Mucosa of descending colon (tissue), 3 donors: Measurements from ENCODE around the gene NEK5. TPM values are rescaled to one million over a fixed set of nuclear protein-coding genes. Genes with fewer than 3 reads are reported as not detected.
"Not testable (repeated sequence)": the region's sequence is repeated elsewhere in the genome, so short reads cannot be mapped to it uniquely, and the experiment has no call there.

Experiments used
- ATAC-seq: fragments of 200-7000 bp; cut with Tn5 transposase; one replicate; pipeline ENCODE4 v1.9.1; 2020; ENCODE audit warnings: mild to moderate bottlenecking, moderate library complexity
- DNase-seq, 3 donors: peaks; one replicate each; pipeline ENCODE4 v3.0.0-alpha.2; 2020
- H3K36me3 ChIP-seq: fragments of 200-600 bp; one replicate; pipeline ENCODE4 v1.8.0; 2021; ENCODE audit warnings: low read depth, mild to moderate bottlenecking
- H3K4me1 ChIP-seq: fragments of 200-600 bp; one replicate; pipeline ENCODE4 v1.8.0; 2021; ENCODE audit warnings: low read depth, mild to moderate bottlenecking
- H3K4me3 ChIP-seq: fragments of 200-600 bp; one replicate; pipeline ENCODE4 v1.8.0; 2021; ENCODE audit warnings: mild to moderate bottlenecking
- H3K9me3 ChIP-seq: fragments of 200-600 bp; one replicate; pipeline ENCODE4 v1.8.0; 2021; ENCODE audit warnings: mild to moderate bottlenecking
- intact Hi-C, 2 donors: fragments of 100-400 bp; cut with DNase I in 1 of 2; cut with micrococcal nuclease in 1 of 2; formaldehyde crosslinking; loops; one replicate each; pipeline versions ENCODE4 v1.11.0 to v1.11.1; 2022; cut with DNase I, micrococcal nuclease
- total RNA-seq, 3 donors: library from RNA; stranded (reverse); fragmentation: NEBNext Ultra II Directional in 2 of 3; extraction: Animal tissue kit (Norgen Biotek cat#: 25700) in 2 of 3; gene quantifications; one replicate each; pipeline versions ENCODE4 v1.2.1 to v1.2.4, GENCODE V29; 2021 to 2023
- TF ChIP-seq, protein P1 (sequence below): fragments of 200-600 bp; IDR thresholded peaks from one replicate; pipeline ENCODE4 v1.8.0; 2022; ENCODE audit warnings: antibody characterized with exemption, mild to moderate bottlenecking
- donor health status: DM: no; HTN: no; CAD: no; lungs with moderate emphysema.
- donor health status: DM: no; HTN: no; CAD: no.
- donor health status: DM: no; HTN: yes; CAD: no.

Gene NEK5
- total RNA-seq, 3 donors from 2014 or later = 0.14 to 0.32 (median 0.29) TPM

DNA sequence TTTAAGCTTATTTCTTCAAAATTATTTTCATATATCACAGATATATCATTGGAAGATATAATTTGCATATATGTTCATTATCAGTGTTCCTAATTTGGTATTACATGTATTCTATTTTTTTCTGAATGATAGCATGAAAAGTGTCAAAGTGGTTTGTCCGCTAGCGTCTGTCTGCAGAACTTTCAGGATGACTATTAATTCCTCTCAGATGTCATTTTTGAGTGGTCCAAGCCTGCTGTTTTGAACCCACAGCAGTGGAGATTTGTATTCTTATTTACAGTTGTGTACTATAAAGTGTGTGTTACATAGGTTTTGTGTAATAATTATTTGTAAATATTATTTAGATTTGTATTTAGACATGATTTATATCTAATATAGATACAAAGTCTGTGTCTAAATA lies 95.8 kb downstream of the NEK5 start:
- H3K4me3 ChIP-seq = no peak overlapping the region
- intact Hi-C loops = no loop called here
- TF ChIP-seq, protein P1, sequence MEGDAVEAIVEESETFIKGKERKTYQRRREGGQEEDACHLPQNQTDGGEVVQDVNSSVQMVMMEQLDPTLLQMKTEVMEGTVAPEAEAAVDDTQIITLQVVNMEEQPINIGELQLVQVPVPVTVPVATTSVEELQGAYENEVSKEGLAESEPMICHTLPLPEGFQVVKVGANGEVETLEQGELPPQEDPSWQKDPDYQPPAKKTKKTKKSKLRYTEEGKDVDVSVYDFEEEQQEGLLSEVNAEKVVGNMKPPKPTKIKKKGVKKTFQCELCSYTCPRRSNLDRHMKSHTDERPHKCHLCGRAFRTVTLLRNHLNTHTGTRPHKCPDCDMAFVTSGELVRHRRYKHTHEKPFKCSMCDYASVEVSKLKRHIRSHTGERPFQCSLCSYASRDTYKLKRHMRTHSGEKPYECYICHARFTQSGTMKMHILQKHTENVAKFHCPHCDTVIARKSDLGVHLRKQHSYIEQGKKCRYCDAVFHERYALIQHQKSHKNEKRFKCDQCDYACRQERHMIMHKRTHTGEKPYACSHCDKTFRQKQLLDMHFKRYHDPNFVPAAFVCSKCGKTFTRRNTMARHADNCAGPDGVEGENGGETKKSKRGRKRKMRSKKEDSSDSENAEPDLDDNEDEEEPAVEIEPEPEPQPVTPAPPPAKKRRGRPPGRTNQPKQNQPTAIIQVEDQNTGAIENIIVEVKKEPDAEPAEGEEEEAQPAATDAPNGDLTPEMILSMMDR = no peak
- DNase-seq = no peak
- H3K9me3 ChIP-seq = no peaks in the 10 kb centered on the region
- ATAC-seq = no peak
- H3K4me1 ChIP-seq = no peaks in the 10 kb centered on the region
- no peaks in the 10 kb centered on the region for H3K36me3 ChIP-seq

DNA sequence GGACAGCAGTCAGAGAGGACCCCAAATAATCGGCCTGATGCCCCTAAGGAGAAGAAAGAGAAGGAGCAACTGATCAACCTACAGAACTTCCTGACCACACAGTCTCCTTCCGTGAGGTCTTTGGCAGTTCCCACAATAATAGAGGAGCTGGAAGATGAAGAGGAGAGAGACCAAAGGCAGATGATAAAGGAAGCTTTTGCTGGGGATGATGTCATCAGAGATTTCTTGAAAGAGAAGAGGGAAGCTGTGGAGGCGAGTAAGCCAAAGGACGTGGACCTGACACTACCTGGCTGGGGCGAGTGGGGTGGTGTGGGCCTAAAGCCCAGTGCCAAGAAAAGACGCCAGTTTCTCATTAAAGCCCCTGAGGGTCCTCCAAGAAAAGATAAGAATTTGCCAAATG lies 98.5 kb downstream of the NEK5 start:
- intact Hi-C loops, ATAC-seq: not testable (repeated sequence)

DNA sequence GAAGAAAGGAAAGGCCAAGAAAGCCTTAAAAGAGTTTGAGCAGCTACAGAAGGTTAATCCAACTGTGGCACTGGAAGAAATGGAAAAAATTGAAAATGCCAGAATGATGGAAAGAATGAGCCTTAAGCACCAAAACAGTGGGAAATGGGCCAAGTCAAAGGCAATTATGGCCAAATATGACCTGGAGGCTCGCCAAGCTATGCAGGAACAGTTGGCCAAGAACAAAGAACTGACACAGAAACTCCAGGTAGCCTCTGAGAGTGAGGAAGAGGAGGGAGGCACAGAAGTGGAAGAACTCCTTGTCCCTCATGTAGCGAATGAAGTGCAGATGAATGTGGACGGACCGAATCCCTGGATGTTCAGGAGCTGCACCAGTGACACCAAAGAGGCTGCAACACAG lies 99.3 kb downstream of the NEK5 start:
- intact Hi-C loops = no loop called here
- Histone ChIP-seq H3K4me3 (no peak overlapping the region), H3K4me1 (no peaks in the 10 kb centered on the region), H3K36me3 (no peaks in the 10 kb centered on the region), H3K9me3 (no peaks in the 10 kb centered on the region)
- peak in 1 of 3 donors; percentile 54 for DNase-seq
- TF ChIP-seq, protein P1 = no peak
- ATAC-seq = peak; percentile 26

More for the DNA sequence above, 98.5 kb downstream of the NEK5 start:
- H3K36me3 ChIP-seq, DNase-seq, H3K4me1 ChIP-seq, H3K4me3 ChIP-seq, H3K9me3 ChIP-seq: not testable (repeated sequence)

DNA sequence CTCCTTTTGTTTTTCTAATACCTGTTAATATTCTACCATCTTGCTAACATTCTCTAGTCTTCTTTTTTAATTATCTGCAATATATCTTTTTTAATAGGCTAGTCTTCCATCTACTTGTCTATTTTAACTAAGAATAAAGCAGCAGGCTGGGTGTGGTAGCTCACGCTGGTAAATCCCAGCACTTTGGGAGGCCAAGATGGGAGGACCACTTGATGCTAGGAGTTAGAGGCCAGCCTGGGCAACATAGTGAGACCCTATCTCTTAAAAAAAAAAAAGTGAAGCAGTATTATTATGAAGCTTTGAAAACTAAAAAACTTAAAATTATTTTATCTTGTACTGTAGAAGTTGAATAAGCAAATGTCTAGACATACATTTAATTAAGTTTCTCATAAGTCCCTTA lies 101.0 kb downstream of the NEK5 start:
- H3K4me1 ChIP-seq = no peaks in the 10 kb centered on the region
- H3K36me3 ChIP-seq = no peaks in the 10 kb centered on the region
- TF ChIP-seq, protein P1 = no peak
- ATAC-seq = no peak
- no peaks in the 10 kb centered on the region for H3K9me3 ChIP-seq
- DNase-seq = no peak
- intact Hi-C loops = no loop called here
- no peak overlapping the region for H3K4me3 ChIP-seq

DNA sequence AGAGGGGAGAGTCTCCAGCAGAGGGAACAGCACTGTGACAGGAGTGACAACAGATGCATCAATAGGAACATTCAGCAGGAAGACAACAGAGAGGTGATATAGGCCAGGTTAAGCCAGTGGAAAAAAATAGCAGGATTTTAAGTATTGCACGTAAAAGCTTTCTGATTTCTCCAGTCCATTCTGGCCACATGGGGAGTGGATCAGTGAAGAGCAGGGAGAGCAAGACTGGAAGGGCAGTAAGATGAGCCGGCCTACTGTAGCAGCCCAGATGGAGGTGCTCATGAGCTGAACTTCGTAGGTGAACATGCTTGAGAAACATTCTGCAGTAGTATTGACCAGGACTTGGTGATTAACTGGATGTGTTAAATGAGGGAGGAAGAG lies 102.6 kb downstream of the NEK5 start:
- no peak for DNase-seq
- no peaks in the 10 kb centered on the region for H3K36me3 ChIP-seq
- H3K9me3 ChIP-seq = no peaks in the 10 kb centered on the region
- no peak for ATAC-seq
- intact Hi-C loops = no loop called here
- no peak overlapping the region for H3K4me3 ChIP-seq
- H3K4me1 ChIP-seq = no peaks in the 10 kb centered on the region
- TF ChIP-seq, protein P1 = no peak

DNA sequence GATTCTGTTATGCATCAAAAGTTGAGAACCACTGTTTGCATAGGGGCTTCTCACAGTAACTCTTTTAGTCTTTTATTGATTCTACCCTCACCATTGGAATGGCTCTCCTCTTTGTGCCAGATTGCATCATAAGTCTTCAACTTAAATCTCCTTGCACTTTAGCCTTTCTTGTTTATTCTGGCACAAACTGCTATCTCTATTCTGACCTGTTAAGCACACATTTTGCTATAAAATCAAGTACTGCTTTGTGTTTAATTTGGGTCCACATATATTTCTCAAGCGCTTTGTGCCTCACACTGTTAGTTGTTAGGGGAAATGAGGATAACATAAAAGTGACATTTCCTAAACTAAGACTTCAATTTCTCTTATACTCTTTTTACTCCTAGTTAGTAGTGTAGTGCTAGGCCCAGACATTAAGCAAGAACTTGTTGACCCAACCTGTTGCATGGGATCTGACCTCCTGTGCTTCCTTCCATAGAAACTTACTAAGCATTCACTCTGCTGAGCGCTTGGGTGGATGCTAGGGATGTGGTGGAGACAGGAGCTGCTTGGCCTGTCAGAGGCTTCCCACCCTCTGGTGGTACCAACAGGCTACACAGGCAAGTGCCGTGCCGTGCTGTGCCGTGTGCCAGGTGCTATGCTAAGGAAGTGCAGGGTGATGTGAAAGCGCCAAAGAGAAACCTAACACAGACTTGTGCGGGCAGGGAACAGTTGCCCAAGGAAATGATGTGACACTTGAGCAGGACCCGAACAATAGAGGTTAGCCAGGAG lies 103.2 kb downstream of the NEK5 start:
- Histone ChIP-seq H3K36me3 (no peaks in the 10 kb centered on the region), H3K4me1 (no peaks in the 10 kb centered on the region), H3K9me3 (no peaks in the 10 kb centered on the region), H3K4me3 (no peak overlapping the region)
- TF ChIP-seq, protein P1 = no peak
- ATAC-seq (peak; percentile 43), DNase-seq (no peak)
- intact Hi-C loops = no loop called here
